RWPE2 (cell line): Measurements from ENCODE around the gene MORN3.
"Not testable (repeated sequence)": the region's sequence is repeated elsewhere in the genome, so short reads cannot be mapped to it uniquely, and the experiment has no call there.

Source experiments
- ATAC-seq: fragments of 200-7000 bp; cut with Tn5 transposase; 3 replicates; pipeline ENCODE4 v1.9.1; 2021; ENCODE audit warnings: low read depth
- DNase-seq: peaks from one replicate; pipeline ENCODE4 v3.0.0-alpha.2; 2020; ENCODE audit warnings: low spot score
- H3K27ac ChIP-seq: fragments of 450-650 bp; 2 replicates; pipeline ENCODE4 v1.5.1; 2017; ENCODE audit warnings: mild to moderate bottlenecking; ENCODE audit not compliant: poor library complexity, severe bottlenecking
- H3K27me3 ChIP-seq: fragments of 250-450 bp; sonication (Bioruptor Pico); 2 replicates; pipeline ENCODE4 v1.5.1; 2021; ENCODE audit warnings: mild to moderate bottlenecking, moderate library complexity; ENCODE audit not compliant: insufficient read depth, poor library complexity, severe bottlenecking
- H3K36me3 ChIP-seq: fragments of 250-450 bp; sonication (Bioruptor Pico); 2 replicates; pipeline ENCODE4 v1.5.1; 2020; ENCODE audit warnings: low read depth, mild to moderate bottlenecking, moderate library complexity
- H3K4me1 ChIP-seq: fragments of 250-450 bp; sonication (Bioruptor Pico); 2 replicates; pipeline ENCODE4 v1.5.1; 2021; ENCODE audit warnings: mild to moderate bottlenecking, moderate library complexity; ENCODE audit not compliant: insufficient read depth, poor library complexity, severe bottlenecking
- H3K4me3 ChIP-seq: fragments of 250-450 bp; sonication (Bioruptor Pico); 2 replicates; pipeline ENCODE4 v1.5.1; 2021; ENCODE audit warnings: mild to moderate bottlenecking, moderate library complexity; ENCODE audit not compliant: severe bottlenecking
- H3K9me3 ChIP-seq: fragments of 250-450 bp; sonication (Bioruptor Pico); 2 replicates; pipeline ENCODE4 v1.5.1; 2021; ENCODE audit warnings: mild to moderate bottlenecking, moderate library complexity; ENCODE audit not compliant: severe bottlenecking
- TF ChIP-seq, protein P1 (sequence below): fragments of 450-650 bp; IDR thresholded peaks from one replicate; pipeline ENCODE4 v1.5.1; 2017; ENCODE audit warnings: mild to moderate bottlenecking, moderate library complexity; ENCODE audit not compliant: poor library complexity, severe bottlenecking

The MORN3 gene, protein sequence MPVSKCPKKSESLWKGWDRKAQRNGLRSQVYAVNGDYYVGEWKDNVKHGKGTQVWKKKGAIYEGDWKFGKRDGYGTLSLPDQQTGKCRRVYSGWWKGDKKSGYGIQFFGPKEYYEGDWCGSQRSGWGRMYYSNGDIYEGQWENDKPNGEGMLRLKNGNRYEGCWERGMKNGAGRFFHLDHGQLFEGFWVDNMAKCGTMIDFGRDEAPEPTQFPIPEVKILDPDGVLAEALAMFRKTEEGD

GRCh38 chr12:121669521-121669900, at the start of gene MORN3:
Gene MORN3, minus strand, starts transcription at chr12:121669654. Its CDS starts 171 bp downstream, at chr12:121669483.
- no peak for ATAC-seq
- Histone ChIP-seq H3K27ac (no peak within 1 kb of the TSS), H3K36me3 (no peaks in the 10 kb centered on the region), H3K27me3 (no peaks in the 10 kb centered on the region), H3K4me1 (peaks cover 10% of the 10 kb centered on the region), H3K9me3 (no peaks in the 10 kb centered on the region), H3K4me3 (no peak within 1 kb of the TSS)
- TF ChIP-seq, protein P1, sequence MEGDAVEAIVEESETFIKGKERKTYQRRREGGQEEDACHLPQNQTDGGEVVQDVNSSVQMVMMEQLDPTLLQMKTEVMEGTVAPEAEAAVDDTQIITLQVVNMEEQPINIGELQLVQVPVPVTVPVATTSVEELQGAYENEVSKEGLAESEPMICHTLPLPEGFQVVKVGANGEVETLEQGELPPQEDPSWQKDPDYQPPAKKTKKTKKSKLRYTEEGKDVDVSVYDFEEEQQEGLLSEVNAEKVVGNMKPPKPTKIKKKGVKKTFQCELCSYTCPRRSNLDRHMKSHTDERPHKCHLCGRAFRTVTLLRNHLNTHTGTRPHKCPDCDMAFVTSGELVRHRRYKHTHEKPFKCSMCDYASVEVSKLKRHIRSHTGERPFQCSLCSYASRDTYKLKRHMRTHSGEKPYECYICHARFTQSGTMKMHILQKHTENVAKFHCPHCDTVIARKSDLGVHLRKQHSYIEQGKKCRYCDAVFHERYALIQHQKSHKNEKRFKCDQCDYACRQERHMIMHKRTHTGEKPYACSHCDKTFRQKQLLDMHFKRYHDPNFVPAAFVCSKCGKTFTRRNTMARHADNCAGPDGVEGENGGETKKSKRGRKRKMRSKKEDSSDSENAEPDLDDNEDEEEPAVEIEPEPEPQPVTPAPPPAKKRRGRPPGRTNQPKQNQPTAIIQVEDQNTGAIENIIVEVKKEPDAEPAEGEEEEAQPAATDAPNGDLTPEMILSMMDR = no peak
- no peak for DNase-seq

- no peaks in the 10 kb centered on the region for H3K9me3 ChIP-seq
- H3K27ac ChIP-seq = no peak overlapping the region
- no peak overlapping the region for H3K4me3 ChIP-seq
- TF ChIP-seq, protein P1 = no peak
- peaks cover 22% of the 10 kb centered on the region for H3K4me1 ChIP-seq
- ATAC-seq = no peak
- H3K27me3 ChIP-seq = no peaks in the 10 kb centered on the region
- peaks cover 8% of the 10 kb centered on the region; the same call in 1 of the 2 replicates for H3K36me3 ChIP-seq
- no peak for DNase-seq
These were observed 49.3 kb upstream of the MORN3 start for GRCh38 chr12:121718653-121719239.

DNA sequence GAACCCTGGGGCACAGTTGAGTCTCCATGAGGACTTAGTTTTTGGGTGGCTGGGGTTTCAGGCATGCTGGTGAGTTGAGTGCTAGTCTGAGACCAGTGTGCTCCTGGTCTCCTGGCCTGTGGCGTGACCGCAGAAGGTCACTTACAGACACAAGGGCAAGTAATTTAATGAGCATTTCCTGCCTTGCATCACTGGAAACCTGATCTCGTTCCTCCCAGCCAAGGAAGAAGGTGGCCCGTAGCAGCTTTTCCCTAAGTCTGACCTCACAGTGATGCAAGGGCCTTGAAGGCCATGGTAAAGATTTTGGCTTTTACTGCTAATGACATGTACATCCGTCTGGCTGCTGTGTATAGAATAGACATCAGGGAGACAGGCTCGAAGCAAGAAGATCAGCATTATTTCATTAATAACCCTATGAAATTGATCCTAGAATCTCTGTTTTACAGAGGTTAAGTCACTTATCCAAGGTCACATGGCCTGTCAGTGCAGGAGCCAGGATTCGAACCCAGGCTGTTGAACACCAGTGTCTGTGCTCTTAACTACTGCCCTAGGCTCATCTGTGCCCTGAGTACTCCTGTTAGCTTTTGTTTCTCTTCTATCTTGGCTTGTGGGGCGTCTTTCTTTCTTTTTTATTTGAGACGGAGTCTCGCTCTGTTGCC, 47.7 kb upstream of the MORN3 start:
- Histone ChIP-seq H3K4me1 (peaks cover 22% of the 10 kb centered on the region), H3K27ac (peak overlapping the region; percentile 74), H3K9me3 (no peaks in the 10 kb centered on the region), H3K36me3 (peaks cover 7% of the 10 kb centered on the region; the same call in 1 of the 2 replicates), H3K4me3 (no peak overlapping the region), H3K27me3 (no peaks in the 10 kb centered on the region)
- peak; percentile 78 for DNase-seq
- TF ChIP-seq, protein P1 = no peak
- peak; percentile 72 for ATAC-seq

- H3K4me3 ChIP-seq = no peak overlapping the region
- TF ChIP-seq, protein P1 = no peak
- no peaks in the 10 kb centered on the region for H3K9me3 ChIP-seq
- no peak for ATAC-seq
- H3K4me1 ChIP-seq = peaks cover 27% of the 10 kb centered on the region
- peak overlapping the region; percentile 74 for H3K27ac ChIP-seq
- DNase-seq = no peak
- H3K36me3 ChIP-seq = peaks cover 7% of the 10 kb centered on the region; the same call in 1 of the 2 replicates
- no peaks in the 10 kb centered on the region for H3K27me3 ChIP-seq
These were observed 46.5 kb upstream of the MORN3 start for GRCh38 chr12:121715862-121716435.

GRCh38 chr12:121715055-121715454, 45.6 kb upstream of the MORN3 start:
- Histone ChIP-seq H3K4me1 (peaks cover 24% of the 10 kb centered on the region), H3K27ac (peak overlapping the region; percentile 74)
- H3K4me3 ChIP-seq, DNase-seq, H3K36me3 ChIP-seq, H3K9me3 ChIP-seq, H3K27me3 ChIP-seq, ATAC-seq: not testable (repeated sequence)
